Measurements from ENCODE around the gene GREB1. TPM values are rescaled to one million over a fixed set of nuclear protein-coding genes. Genes with fewer than 3 reads are reported as not detected.

The GREB1 gene
- total and polyA plus RNA-seq, 2 of the 4 experiments (the other 2 are of a cell fraction) = 0.05 TPM; not detected in 1

DNA sequence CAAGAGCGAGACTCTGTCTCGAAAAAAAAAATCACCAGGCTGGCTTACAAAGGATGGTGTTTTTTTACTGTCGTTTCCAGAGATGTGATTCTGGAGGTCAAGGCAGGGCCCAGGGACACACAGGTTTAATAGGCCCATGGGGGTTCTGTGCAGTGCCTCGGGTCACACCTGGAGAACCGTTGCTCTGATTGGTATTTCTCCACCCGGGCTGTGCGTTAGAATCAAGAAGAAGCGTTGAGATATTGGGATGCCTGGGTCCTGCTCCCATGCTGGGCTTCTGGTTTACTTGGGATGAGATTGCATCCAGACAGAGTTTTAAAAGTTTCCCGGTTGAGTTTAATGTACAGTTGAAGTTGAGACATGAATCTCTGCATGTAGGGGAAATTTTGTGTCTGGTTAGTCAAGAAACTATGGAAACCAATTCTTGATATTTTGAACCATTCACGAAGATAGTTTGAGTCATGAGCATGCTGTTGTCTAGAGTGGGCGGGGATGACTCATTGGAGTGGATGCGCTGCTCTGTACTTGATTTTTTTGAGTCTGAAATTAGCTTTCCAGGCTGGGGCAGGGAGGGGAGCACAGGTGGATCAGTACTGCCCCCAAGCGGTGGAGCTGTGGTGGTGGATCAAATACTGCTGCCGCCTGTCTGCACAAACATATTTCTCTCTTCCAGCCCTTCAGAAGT is 50.1 kb downstream of the GREB1 start (continued):
- peak; percentile 2; the same call in 1 of the 2 replicates for TF ChIP-seq CEBPB (IDR thresholded peaks at IDR 0.05; ENCODE audit: low read depth, low read length)

DNA sequence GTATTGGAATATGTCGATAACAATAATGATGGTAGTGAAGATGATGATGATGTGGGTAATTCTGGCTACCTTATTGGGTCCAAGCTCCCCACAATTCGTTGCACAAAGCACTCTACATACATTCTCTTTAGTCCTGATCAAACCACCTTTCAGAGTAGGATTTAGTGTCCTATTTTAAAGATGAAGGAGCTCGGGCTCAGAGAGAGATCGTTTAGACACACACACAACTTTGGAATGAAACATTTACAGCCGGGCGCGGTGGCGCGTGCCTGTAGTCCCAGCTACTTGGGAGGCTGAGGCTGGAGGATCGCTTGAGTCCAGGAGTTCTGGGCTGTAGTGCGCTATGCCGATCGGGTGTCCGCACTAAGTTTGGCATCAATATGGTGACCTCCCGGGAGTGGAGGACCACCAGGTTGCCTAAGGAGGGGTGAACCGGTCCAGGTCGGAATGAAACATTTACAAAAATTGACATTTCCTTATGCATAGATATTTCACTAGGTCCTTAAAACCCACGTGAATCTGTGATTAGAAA is 50.7 kb downstream of the GREB1 start:
- Histone ChIP-seq H4K5ac (ENCODE audit: low read depth, low read length) (no peak overlapping the region), H3K23ac (ENCODE audit: low read depth, low read length) (no peak overlapping the region), H4K91ac (ENCODE audit: insufficient read depth, low read depth, low read length) (no peak overlapping the region), H3K14ac (replicated peaks; ENCODE audit: low read depth, low read length) (no peak overlapping the region), H2BK15ac (ENCODE audit: low read depth, low read length) (no peak overlapping the region), H2AK9ac (replicated peaks; ENCODE audit: low read depth, low read length, poor library complexity) (no peak overlapping the region), H3K9me1 (ENCODE audit: insufficient read depth, low read length) (no peaks in the 10 kb centered on the region), H3K4me3 (ENCODE audit: insufficient read depth, low read depth, low read length) (no peak overlapping the region), H3K9ac (ENCODE audit: low read depth, low read length) (no peak overlapping the region), H3K4me1 (ENCODE audit: control insufficient read depth, insufficient read depth, low read length) (peaks cover 2% of the 10 kb centered on the region; the same call in 1 of the 2 replicates), H3K9me3 (ENCODE audit: control insufficient read depth, insufficient read depth, low read length) (no peaks in the 10 kb centered on the region), H4K20me1 (ENCODE audit: insufficient read depth, low read length) (no peaks in the 10 kb centered on the region), H4K8ac (ENCODE audit: low read depth in 2 of 2, low read length in 2 of 2) (no peak overlapping the region), H2AK5ac (ENCODE audit: low read depth, low read length) (no peak overlapping the region), H2BK120ac (ENCODE audit: low read depth, low read length) (no peak overlapping the region), H3K18ac (ENCODE audit: low read depth, low read length) (no peak overlapping the region), H2BK20ac (ENCODE audit: low read depth, low read length) (no peak overlapping the region), H3K27ac (ENCODE audit: insufficient read depth, low read length) (no peak overlapping the region), H3K79me1 (ENCODE audit: low read depth in 1 of 2, low read length in 2 of 2) (no peaks in the 10 kb centered on the region), H2AFZ (replicated peaks; ENCODE audit: low read length, poor library complexity) (no peak overlapping the region), H3K4ac (ENCODE audit: low read depth, low read length) (no peak overlapping the region), H3K27me3 (ENCODE audit: control insufficient read depth, insufficient read depth, low read length) (peaks cover 35% of the 10 kb centered on the region), H3K36me3 (ENCODE audit: control insufficient read depth, insufficient read depth, low read length) (no peaks in the 10 kb centered on the region), H2BK5ac (ENCODE audit: low read depth, low read length, poor library complexity, severe bottlenecking) (no peak overlapping the region), H3K4me2 (ENCODE audit: low read depth, low read length) (no peak overlapping the region), H3K56ac (ENCODE audit: extremely low read depth, insufficient read depth, low read length) (no peak overlapping the region)
- no TSS peak for BruUV-seq (replicated peaks)
- ChIA-PET POLR2A (ENCODE audit: unreplicated experiment) (no interaction called here), CTCF (interaction anchor here (0.8 to 2.4 kb wide), 15 partner anchors 9 to 452 kb away, joined by 3 to 17 read pairs (median 4); partner anchors contain the start of gene E2F6)
- in situ Hi-C loops (cut with MboI; ENCODE audit: low sequenced_read_pairs) = loop anchor here (5.0 to 10.0 kb wide), 3 partner anchors 107 to 750 kb away; no protein-coding TSS in a partner anchor
- ATAC-seq (ENCODE audit: low read depth) = no peak
- WGBS, 2 experiments (ENCODE audit: extremely low coverage in 2 of 2, insufficient read length in 1 of 2) = no CpG with 5 or more reads among the region's 18 CpGs
- dilution Hi-C loops (cut with HindIII; ENCODE audit: low sequenced_read_pairs, unreplicated experiment) = no loop called here
- DNase-seq = no peak
- intact Hi-C loops (cut with micrococcal nuclease) = loop anchor here (1.0 to 10.0 kb wide), 6 partner anchors 103 to 752 kb away; no protein-coding TSS in a partner anchor
- TF ChIP-seq MAZ (IDR thresholded peaks at IDR 0.05; ENCODE audit: borderline replicate concordance, low read depth, low read length) (no peak), MXI1 (IDR thresholded peaks at IDR 0.05; ENCODE audit: borderline replicate concordance, low read depth, low read length) (no peak), SMC3 (IDR thresholded peaks at IDR 0.05; ENCODE audit: low read depth, low read length) (no peak), POLR2A (IDR thresholded peaks at IDR 0.05; ENCODE audit: low read depth, low read length) (no peak), NFE2L2 (IDR thresholded peaks at IDR 0.05; ENCODE audit: low read depth, low read length) (no peak), CEBPB (IDR thresholded peaks at IDR 0.05; ENCODE audit: low read depth, low read length) (no peak), RCOR1 (IDR thresholded peaks at IDR 0.05; ENCODE audit: insufficient replicate concordance, low read length) (no peak), BHLHE40 (IDR thresholded peaks at IDR 0.05; ENCODE audit: low read depth, low read length) (no peak), MAFK (IDR thresholded peaks at IDR 0.05; ENCODE audit: low read depth, low read length) (no peak)
- TF ChIP-seq, protein P1, sequence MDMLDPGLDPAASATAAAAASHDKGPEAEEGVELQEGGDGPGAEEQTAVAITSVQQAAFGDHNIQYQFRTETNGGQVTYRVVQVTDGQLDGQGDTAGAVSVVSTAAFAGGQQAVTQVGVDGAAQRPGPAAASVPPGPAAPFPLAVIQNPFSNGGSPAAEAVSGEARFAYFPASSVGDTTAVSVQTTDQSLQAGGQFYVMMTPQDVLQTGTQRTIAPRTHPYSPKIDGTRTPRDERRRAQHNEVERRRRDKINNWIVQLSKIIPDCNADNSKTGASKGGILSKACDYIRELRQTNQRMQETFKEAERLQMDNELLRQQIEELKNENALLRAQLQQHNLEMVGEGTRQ (IDR thresholded peaks at IDR 0.05; ENCODE audit: low read depth, low read length) = no peak
- TF ChIP-seq, protein P2, sequence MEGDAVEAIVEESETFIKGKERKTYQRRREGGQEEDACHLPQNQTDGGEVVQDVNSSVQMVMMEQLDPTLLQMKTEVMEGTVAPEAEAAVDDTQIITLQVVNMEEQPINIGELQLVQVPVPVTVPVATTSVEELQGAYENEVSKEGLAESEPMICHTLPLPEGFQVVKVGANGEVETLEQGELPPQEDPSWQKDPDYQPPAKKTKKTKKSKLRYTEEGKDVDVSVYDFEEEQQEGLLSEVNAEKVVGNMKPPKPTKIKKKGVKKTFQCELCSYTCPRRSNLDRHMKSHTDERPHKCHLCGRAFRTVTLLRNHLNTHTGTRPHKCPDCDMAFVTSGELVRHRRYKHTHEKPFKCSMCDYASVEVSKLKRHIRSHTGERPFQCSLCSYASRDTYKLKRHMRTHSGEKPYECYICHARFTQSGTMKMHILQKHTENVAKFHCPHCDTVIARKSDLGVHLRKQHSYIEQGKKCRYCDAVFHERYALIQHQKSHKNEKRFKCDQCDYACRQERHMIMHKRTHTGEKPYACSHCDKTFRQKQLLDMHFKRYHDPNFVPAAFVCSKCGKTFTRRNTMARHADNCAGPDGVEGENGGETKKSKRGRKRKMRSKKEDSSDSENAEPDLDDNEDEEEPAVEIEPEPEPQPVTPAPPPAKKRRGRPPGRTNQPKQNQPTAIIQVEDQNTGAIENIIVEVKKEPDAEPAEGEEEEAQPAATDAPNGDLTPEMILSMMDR (conservative IDR thresholded peaks at IDR 0.05; ENCODE audit: low read depth, low read length) = no peak
- TF ChIP-seq, protein P3, sequence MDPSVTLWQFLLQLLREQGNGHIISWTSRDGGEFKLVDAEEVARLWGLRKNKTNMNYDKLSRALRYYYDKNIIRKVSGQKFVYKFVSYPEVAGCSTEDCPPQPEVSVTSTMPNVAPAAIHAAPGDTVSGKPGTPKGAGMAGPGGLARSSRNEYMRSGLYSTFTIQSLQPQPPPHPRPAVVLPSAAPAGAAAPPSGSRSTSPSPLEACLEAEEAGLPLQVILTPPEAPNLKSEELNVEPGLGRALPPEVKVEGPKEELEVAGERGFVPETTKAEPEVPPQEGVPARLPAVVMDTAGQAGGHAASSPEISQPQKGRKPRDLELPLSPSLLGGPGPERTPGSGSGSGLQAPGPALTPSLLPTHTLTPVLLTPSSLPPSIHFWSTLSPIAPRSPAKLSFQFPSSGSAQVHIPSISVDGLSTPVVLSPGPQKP (IDR thresholded peaks at IDR 0.05; ENCODE audit: borderline replicate concordance, low read depth, low read length) = no peak

Data from IMR-90 (cell line).